ENCODE results near the gene HSFX3. TPM values are rescaled to one million over a fixed set of nuclear protein-coding genes. Genes with fewer than 3 reads are reported as not detected.
"Not testable (repeated sequence)": the region's sequence is repeated elsewhere in the genome, so short reads cannot be mapped to it uniquely, and the experiment has no call there.

Gene HSFX3
- total RNA-seq, 2 experiments from 2014 or later: not detected

DNA sequence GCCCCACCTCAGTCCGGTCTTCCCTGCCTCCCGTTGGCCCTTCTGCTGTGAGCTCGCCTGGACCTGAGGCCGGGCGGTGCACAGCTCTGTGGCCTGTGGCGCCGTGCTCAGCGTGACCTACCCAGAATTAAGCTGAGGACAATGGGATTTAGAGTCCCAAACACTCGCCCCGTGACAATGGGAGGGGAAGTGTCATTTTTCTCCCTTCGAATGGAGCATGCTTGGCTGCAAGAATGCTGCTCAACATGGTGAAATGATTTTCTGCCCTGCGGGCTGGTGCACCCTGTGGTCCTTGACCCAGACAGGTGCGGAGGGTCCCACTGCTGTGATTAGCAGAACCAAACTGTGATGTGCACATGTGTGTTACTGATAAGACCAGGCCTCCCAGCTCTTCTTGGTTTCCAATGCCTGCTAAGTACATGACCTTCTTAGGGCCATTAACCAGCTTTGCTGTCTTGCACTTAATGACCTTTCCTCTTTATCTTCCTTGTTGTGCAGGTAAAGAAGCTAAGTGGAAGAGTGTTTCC is 8.1 kb downstream of the HSFX3 start:
- DNase-seq: no peak
- POLR2A ChIA-PET: interaction anchor here (0.8 to 1.4 kb wide), 2 partner anchors 10 to 27 kb away, joined by 3 read pairs; no protein-coding TSS in a partner anchor
- CTCF ChIA-PET: interaction anchor here (1.0 to 3.5 kb wide), 2 partner anchors 29 to 71 kb away, joined by 3 to 22 read pairs; no protein-coding TSS in a partner anchor
- no peaks in the 10 kb centered on the region for H3K9me3 Mint-ChIP-seq
- TF ChIP-seq, protein P1, sequence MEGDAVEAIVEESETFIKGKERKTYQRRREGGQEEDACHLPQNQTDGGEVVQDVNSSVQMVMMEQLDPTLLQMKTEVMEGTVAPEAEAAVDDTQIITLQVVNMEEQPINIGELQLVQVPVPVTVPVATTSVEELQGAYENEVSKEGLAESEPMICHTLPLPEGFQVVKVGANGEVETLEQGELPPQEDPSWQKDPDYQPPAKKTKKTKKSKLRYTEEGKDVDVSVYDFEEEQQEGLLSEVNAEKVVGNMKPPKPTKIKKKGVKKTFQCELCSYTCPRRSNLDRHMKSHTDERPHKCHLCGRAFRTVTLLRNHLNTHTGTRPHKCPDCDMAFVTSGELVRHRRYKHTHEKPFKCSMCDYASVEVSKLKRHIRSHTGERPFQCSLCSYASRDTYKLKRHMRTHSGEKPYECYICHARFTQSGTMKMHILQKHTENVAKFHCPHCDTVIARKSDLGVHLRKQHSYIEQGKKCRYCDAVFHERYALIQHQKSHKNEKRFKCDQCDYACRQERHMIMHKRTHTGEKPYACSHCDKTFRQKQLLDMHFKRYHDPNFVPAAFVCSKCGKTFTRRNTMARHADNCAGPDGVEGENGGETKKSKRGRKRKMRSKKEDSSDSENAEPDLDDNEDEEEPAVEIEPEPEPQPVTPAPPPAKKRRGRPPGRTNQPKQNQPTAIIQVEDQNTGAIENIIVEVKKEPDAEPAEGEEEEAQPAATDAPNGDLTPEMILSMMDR (IDR thresholded peaks at IDR 0.05): no peak
- H3K27me3 Mint-ChIP-seq: no peaks in the 10 kb centered on the region
- H3K4me1 Mint-ChIP-seq (ENCODE audit: low read depth): peaks cover 8% of the 10 kb centered on the region
- intact Hi-C loops (cut with micrococcal nuclease): loop anchor here (10.0 kb wide), 1 partner anchor 393 kb away; the partner anchor contains the start of gene EOLA2
- peaks cover 2% of the 10 kb centered on the region for H3K36me3 Mint-ChIP-seq (ENCODE audit: low read depth)
- peak overlapping the region; percentile 100 for H3K27ac Mint-ChIP-seq
- peak overlapping the region; percentile 88 for H3K4me3 Mint-ChIP-seq
- no peak for ATAC-seq

DNA sequence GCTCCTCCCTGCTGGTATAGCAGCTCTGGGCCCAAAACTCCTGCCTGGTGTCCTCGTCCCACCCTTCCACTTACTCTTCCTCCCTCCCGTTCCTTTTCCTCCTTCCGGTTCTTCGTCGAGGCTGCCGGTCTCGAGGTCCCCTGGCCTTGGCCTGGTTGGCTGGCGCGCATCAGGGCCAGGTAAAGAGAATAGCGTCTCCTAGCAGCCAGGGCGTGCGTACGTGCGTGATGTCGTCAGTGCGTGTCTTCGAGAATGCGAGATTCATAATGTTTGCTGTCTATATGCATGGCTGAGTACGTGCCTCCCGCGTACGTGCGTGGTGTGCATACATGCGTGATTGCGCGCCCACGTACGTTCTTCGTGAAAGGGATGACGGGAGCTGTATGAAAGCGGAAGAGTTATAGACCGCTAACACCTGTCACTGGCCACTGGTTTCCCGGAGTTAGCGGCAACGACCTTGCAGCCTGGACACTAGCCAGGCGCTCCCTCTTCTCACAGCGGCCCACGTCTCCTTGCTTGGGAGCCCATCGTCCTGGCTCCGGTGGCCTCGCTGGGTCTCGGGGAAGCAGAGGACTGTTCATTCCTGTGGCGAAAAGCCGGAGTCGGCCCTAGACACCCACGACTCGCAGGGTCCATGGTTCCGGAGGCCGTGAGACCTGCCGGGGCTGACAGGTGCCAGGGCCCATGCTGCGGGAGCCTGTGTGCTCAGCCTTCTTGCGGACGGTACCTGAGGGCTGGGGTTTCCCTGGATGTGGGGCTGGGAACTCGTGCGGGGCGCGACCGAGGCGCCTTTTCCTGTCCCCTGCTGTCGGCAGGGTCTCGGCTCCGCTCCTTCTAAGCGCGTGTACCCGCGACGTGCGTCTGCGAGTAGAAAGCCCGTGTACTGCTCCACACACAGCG is 8.9 kb downstream of the HSFX3 start, which contains the start of gene EOLA1:
Gene EOLA1, plus strand, starts transcription at position 392 of the 900 bp plus-strand sequence. CDS start 4,619 bp downstream, outside the sequence.
- ChIA-PET POLR2A (interaction anchor here (1.4 to 1.5 kb wide), 3 partner anchors 19 to 36 kb away, joined by 3 to 4 read pairs (median 4); partner anchors contain the start of gene IDS), CTCF (interaction anchor here (1.0 to 3.5 kb wide), 4 partner anchors 19 to 70 kb away, joined by 3 to 22 read pairs (median 5); no protein-coding TSS in a partner anchor)
- peak; percentile 96 for DNase-seq
- ATAC-seq: peak; percentile 71
- Mint-ChIP-seq H3K36me3 (ENCODE audit: low read depth) (peaks cover 2% of the 10 kb centered on the region), H3K9me3 (no peaks in the 10 kb centered on the region), H3K27me3 (no peaks in the 10 kb centered on the region), H3K4me1 (ENCODE audit: low read depth) (peaks cover 8% of the 10 kb centered on the region), H3K27ac (peak within 1 kb of the TSS; percentile 100), H3K4me3 (peak within 1 kb of the TSS; percentile 88)
- TF ChIP-seq, protein P1 (IDR thresholded peaks at IDR 0.05): no peak
- intact Hi-C loops (cut with micrococcal nuclease): loop anchor here (10.0 kb wide), 1 partner anchor 394 kb away; the partner anchor contains the start of gene EOLA2

DNA sequence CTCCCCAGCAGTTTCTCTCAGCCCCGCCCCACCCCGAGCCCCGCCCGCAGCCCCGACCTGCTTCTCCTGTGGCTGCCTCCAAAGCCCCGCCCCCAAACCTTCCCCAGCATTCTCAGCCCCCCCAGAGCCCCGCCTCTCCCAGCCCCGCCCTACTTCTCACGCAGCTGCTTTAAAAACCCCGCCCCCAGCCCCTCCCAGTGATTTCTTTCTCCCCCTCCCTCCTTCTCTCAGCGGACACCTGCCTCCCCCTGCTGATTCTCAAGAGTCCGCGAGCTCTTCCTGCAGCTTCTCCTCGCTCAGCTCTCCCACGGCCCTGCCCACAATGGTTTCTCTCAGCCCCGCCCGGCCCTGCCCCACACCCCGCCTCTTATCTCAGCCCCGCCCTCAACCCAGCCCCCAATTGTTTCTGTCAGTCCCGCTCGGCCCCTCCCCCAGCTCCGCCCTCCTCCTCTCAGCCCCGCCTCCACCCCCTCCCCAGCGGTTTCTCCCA is 9.5 kb downstream of the HSFX3 start:
- Mint-ChIP-seq H3K9me3 (no peaks in the 10 kb centered on the region), H3K36me3 (ENCODE audit: low read depth) (peaks cover 2% of the 10 kb centered on the region), H3K27ac (peak overlapping the region; percentile 100), H3K4me3 (peak overlapping the region; percentile 88), H3K4me1 (ENCODE audit: low read depth) (peaks cover 8% of the 10 kb centered on the region), H3K27me3 (no peaks in the 10 kb centered on the region)
- ChIA-PET CTCF (interaction anchor here (1.4 to 3.5 kb wide), 3 partner anchors 19 to 36 kb away, joined by 4 to 22 read pairs (median 6); no protein-coding TSS in a partner anchor), POLR2A (interaction anchor here (1.5 kb wide), 2 partner anchors 18 to 35 kb away, joined by 4 read pairs; partner anchors contain the start of gene IDS)
- peak; percentile 65 for ATAC-seq
- intact Hi-C loops (cut with micrococcal nuclease): loop anchor here (10.0 kb wide), 1 partner anchor 395 kb away; the partner anchor contains the start of gene EOLA2
- TF ChIP-seq, protein P1 (IDR thresholded peaks at IDR 0.05): no peak
- DNase-seq: peak; percentile 95

DNA sequence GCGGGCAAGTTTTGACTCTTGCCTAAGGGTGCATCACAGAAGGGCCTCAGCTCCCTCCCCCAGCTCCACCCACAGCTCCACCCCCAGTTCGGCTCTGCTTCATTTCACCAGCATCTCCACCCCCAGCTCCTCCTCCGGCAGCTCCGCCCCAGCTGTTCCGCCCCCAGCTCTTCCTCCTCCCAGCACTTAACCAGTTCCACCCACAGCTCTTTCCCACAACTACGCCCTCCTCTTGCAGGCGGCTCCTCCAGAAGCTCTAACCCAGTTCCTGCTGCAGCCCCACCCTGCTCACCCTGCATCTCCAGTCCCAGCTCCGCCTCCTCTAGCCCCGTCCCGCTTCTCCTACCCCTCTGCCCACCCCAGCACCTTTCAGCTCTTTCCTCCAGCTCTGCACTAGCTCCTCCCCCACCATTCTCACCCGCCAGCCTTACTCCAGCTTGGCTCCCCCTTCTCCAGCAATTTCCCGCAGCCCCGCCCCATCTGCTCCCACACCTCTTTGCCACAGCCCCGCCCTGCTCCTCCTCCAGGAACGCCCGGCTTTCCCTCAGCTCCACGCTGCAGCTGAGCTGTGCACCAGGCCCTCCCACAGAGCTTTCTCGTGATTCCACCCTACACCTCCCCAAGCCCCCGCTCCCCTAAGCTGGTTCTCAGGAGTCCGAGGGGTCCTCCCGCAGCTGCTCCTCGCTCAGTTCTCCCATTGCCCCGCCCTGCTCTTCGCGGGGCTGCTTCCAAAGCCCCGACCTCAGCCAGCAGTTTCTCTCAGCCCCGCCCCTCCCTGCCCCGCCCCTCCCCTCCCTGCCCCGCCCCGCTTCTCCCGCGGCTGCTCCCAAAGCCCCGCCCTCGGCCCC is 10.2 kb downstream of the HSFX3 start:
- CTCF ChIA-PET: interaction anchor here (0.9 to 3.5 kb wide), 4 partner anchors 18 to 399 kb away, joined by 4 to 22 read pairs (median 5); no protein-coding TSS in a partner anchor
- TF ChIP-seq, protein P1 (IDR thresholded peaks at IDR 0.05): no peak
- Mint-ChIP-seq H3K27me3 (no peaks in the 10 kb centered on the region), H3K27ac (peak overlapping the region; percentile 85), H3K36me3 (ENCODE audit: low read depth) (no peaks in the 10 kb centered on the region), H3K9me3 (no peaks in the 10 kb centered on the region), H3K4me1 (ENCODE audit: low read depth) (peaks cover 8% of the 10 kb centered on the region), H3K4me3 (peak overlapping the region; percentile 82)
- intact Hi-C loops (cut with micrococcal nuclease): loop anchor here (10.0 kb wide), 1 partner anchor 395 kb away; the partner anchor contains the start of gene EOLA2
- ATAC-seq (peak; percentile 55), DNase-seq (peak; percentile 92)
- POLR2A ChIA-PET: interaction anchor here (1.5 kb wide), 2 partner anchors 17 to 34 kb away, joined by 4 read pairs; partner anchors contain the start of gene IDS

DNA sequence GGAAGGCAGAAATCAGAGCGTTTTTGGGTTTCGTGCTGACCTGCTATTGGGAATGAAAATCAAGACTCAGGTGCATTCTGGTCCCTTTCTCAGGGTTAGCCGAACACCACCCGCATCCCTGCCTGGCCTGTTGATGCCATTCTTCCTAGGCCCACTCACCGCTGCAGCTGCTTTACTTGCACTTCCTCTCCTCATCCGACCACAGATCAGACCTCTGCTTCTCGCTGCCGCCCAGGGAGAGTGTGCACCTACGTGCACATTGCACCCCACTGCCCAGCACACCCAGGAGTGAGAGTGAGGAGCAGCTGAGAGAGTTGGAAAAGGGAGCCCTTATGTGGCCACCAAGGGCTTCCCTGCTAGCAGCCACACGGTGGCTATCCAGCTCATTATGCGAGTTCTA is 12.2 kb downstream of the HSFX3 start:
- H3K4me1 Mint-ChIP-seq (ENCODE audit: low read depth); intact Hi-C loops (cut with micrococcal nuclease); ATAC-seq; H3K9me3 Mint-ChIP-seq; DNase-seq; H3K27ac Mint-ChIP-seq; H3K4me3 Mint-ChIP-seq; H3K27me3 Mint-ChIP-seq; H3K36me3 Mint-ChIP-seq (ENCODE audit: low read depth); CTCF ChIA-PET; POLR2A ChIA-PET: not testable (repeated sequence)

DNA sequence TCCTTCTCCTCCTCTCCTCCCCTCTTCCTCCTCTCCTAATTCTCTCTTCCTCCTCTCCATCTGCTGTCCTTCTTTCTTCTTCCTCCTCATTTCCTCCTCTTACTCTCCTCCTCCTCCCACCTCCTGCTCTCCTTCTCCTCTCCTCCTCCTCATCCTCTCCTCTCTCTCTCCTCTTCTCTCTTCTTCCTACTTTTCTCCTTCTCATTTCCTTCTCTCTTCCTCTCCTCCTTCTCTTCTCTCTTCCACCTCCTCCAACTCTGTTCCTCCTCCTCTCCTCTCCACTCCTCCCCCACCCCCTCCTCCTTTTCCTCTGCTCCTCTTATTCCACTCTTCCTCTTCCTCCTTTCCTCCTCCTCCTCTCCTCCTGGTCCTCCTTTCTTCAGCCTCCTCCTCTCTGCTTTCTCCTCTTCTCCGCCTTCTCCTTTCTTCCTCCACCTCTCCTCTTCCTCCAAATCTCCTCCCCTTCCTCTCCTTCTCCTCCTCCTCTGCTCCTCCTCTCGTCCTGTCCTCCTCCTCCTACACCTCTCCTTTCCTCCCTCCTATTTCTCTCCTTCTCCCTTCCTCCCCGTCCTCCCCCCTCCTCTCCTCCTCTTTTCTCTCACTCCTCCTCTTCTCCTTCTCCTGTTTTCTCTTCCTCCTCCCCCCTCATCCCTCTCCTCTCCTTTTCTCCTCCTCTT is 14.7 kb downstream of the HSFX3 start:
- POLR2A ChIA-PET; H3K36me3 Mint-ChIP-seq (ENCODE audit: low read depth); intact Hi-C loops (cut with micrococcal nuclease); H3K9me3 Mint-ChIP-seq; H3K27ac Mint-ChIP-seq; H3K27me3 Mint-ChIP-seq; DNase-seq; ATAC-seq; H3K4me3 Mint-ChIP-seq: not testable (repeated sequence)
- peaks cover 21% of the 10 kb centered on the region for H3K4me1 Mint-ChIP-seq (ENCODE audit: low read depth)
- CTCF ChIA-PET: interaction anchor here (1.3 kb wide), 1 partner anchor 23 kb away, joined by 3 read pairs; no protein-coding TSS in a partner anchor

All from activated CD8-positive, alpha-beta T cell treated with anti-CD3 and anti-CD28 coated beads for 36 hours (primary cell).